ENCODE data around the gene F2RL3.

- TF ChIP-seq POLR2A (IDR thresholded peaks at IDR 0.05; ENCODE audit: extremely low read depth, insufficient read length) (no peak), CTCF (IDR thresholded peaks at IDR 0.05; ENCODE audit: low read depth, low read length) (no peak)
- TF ChIP-seq, protein P1, sequence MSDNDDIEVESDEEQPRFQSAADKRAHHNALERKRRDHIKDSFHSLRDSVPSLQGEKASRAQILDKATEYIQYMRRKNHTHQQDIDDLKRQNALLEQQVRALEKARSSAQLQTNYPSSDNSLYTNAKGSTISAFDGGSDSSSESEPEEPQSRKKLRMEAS (IDR thresholded peaks at IDR 0.05; ENCODE audit: low read depth, low read length) = no peak
These were observed 20.0 kb downstream of the F2RL3 start for GRCh38 chr19:16908759-16909158.
